ENCODE results near the gene PTPN7. TPM values are rescaled to one million over a fixed set of nuclear protein-coding genes. Genes with fewer than 3 reads are reported as not detected.
A peak's percentile ranks its signal among the peaks of the same experiment; 100 is the strongest.

Gene PTPN7
- total RNA-seq, 1 experiment from 2014 or later, result 0.33 TPM

DNA sequence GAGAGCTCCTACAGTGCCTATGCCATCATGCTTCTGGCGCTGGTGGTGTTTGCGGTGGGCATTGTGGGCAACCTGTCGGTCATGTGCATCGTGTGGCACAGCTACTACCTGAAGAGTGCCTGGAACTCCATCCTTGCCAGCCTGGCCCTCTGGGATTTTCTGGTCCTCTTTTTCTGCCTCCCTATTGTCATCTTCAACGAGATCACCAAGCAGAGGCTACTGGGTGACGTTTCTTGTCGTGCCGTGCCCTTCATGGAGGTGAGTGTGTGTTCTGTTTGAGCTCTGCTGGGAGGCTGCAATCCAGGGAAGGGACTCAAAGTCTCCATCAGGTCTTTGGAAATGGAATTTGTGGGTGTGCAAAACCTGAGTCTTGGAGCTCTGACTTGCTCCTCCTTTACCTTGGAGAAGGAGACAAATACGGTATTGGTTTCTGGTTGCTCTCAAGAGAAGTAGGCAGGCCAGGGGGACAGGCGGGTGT, 37.0 kb downstream of the PTPN7 start:
- ATAC-seq (no peak), DNase-seq (ENCODE audit: low read depth, low spot score) (no peak)
- in situ Hi-C loops (cut with HindIII; ENCODE audit: low pct_unique_long_range_greater_than_20kb, low sequenced_read_pairs), result no loop called here
- H3K36me3 ChIP-seq (ENCODE audit: control insufficient read depth, insufficient read depth, low read length), result no peaks in the 10 kb centered on the region
- peaks cover 12% of the 10 kb centered on the region for H3K4me1 ChIP-seq (ENCODE audit: control insufficient read depth, insufficient read depth, low read length)
- ChIA-PET POLR2A (no interaction called here), CTCF (interaction anchor here (1.6 kb wide), 1 partner anchor 12 kb away, joined by 5 read pairs; no protein-coding TSS in a partner anchor)
- H3K27ac ChIP-seq (ENCODE audit: low read length), result no peak overlapping the region
- no TSS peak for BruUV-seq (replicated peaks)
- no peak overlapping the region for H3K4me3 ChIP-seq (ENCODE audit: low read depth in 2 of 2, low read length in 2 of 2)
- no peaks in the 10 kb centered on the region for H3K9me3 ChIP-seq (ENCODE audit: control insufficient read depth, insufficient read depth, low read depth, low read length)
- intact Hi-C loops (cut with micrococcal nuclease; ENCODE audit: unreplicated experiment), result loop anchor here (5.0 kb wide), 1 partner anchor 226 kb away; no protein-coding TSS in a partner anchor
- TF ChIP-seq POLR2AphosphoS5 (IDR thresholded peaks at IDR 0.05; ENCODE audit: low read depth, low read length), result no peak
- TF ChIP-seq SIN3A (IDR thresholded peaks at IDR 0.05; ENCODE audit: borderline replicate concordance, insufficient read depth, low read depth, low read length), result no peak
- TF ChIP-seq, protein P1, sequence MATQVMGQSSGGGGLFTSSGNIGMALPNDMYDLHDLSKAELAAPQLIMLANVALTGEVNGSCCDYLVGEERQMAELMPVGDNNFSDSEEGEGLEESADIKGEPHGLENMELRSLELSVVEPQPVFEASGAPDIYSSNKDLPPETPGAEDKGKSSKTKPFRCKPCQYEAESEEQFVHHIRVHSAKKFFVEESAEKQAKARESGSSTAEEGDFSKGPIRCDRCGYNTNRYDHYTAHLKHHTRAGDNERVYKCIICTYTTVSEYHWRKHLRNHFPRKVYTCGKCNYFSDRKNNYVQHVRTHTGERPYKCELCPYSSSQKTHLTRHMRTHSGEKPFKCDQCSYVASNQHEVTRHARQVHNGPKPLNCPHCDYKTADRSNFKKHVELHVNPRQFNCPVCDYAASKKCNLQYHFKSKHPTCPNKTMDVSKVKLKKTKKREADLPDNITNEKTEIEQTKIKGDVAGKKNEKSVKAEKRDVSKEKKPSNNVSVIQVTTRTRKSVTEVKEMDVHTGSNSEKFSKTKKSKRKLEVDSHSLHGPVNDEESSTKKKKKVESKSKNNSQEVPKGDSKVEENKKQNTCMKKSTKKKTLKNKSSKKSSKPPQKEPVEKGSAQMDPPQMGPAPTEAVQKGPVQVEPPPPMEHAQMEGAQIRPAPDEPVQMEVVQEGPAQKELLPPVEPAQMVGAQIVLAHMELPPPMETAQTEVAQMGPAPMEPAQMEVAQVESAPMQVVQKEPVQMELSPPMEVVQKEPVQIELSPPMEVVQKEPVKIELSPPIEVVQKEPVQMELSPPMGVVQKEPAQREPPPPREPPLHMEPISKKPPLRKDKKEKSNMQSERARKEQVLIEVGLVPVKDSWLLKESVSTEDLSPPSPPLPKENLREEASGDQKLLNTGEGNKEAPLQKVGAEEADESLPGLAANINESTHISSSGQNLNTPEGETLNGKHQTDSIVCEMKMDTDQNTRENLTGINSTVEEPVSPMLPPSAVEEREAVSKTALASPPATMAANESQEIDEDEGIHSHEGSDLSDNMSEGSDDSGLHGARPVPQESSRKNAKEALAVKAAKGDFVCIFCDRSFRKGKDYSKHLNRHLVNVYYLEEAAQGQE (IDR thresholded peaks at IDR 0.05; ENCODE audit: insufficient read depth in 1 of 2, low read depth in 2 of 2, low read length in 1 of 2), result no peak
- no peak for TF ChIP-seq TCF7L2 (IDR thresholded peaks at IDR 0.05; ENCODE audit: low read depth, low read length)
- TF ChIP-seq CTCF (IDR thresholded peaks at IDR 0.05), result no peak
- H3K27me3 ChIP-seq (ENCODE audit: control insufficient read depth, insufficient read depth, low read length), result no peaks in the 10 kb centered on the region

GRCh38 chr1:202122639-202123335, 37.6 kb downstream of the PTPN7 start, which contains the start of gene GPR37L1:
TSS of gene GPR37L1 (plus strand) at chr1:202122917. CDS start at chr1:202122964, 47 bp downstream.
- ChIA-PET CTCF (interaction anchor here (0.7 to 1.6 kb wide), 3 partner anchors 13 to 277 kb away, joined by 3 to 8 read pairs (median 5); no protein-coding TSS in a partner anchor), POLR2A (no interaction called here)
- in situ Hi-C loops (cut with HindIII; ENCODE audit: low pct_unique_long_range_greater_than_20kb, low sequenced_read_pairs) (no loop called here), intact Hi-C loops (cut with micrococcal nuclease; ENCODE audit: unreplicated experiment) (loop anchor here (5.0 kb wide), 1 partner anchor 225 kb away; no protein-coding TSS in a partner anchor)
- peak; percentile 81 for ATAC-seq
- Histone ChIP-seq H3K27ac (ENCODE audit: low read length) (no peak within 1 kb of the TSS), H3K4me3 (ENCODE audit: low read depth in 2 of 2, low read length in 2 of 2) (no peak within 1 kb of the TSS), H3K9me3 (ENCODE audit: control insufficient read depth, insufficient read depth, low read depth, low read length) (no peaks in the 10 kb centered on the region), H3K36me3 (ENCODE audit: control insufficient read depth, insufficient read depth, low read length) (no peaks in the 10 kb centered on the region), H3K4me1 (ENCODE audit: control insufficient read depth, insufficient read depth, low read length) (peaks cover 12% of the 10 kb centered on the region), H3K27me3 (ENCODE audit: control insufficient read depth, insufficient read depth, low read length) (no peaks in the 10 kb centered on the region)
- TF ChIP-seq SIN3A (IDR thresholded peaks at IDR 0.05; ENCODE audit: borderline replicate concordance, insufficient read depth, low read depth, low read length) (no peak), CTCF (IDR thresholded peaks at IDR 0.05) (peak; percentile 83; the same call in 1 of the 2 replicates)
- DNase-seq (ENCODE audit: low read depth, low spot score), result no peak
- BruUV-seq (replicated peaks), result no TSS peak

All from Panc1 (cell line).